Dendritic cell treated with granulocyte-macrophage colony-stimulating factor and Interleukin-4, amounts not matched to agents 40 ng/mL and 50 ng/mL, for 4 days (primary cell): ENCODE results near the gene CPNE8.

Experiments used
- H3K27ac Mint-ChIP-seq: one replicate; pipeline ENCODE4 v1.8.0; 2022; ENCODE audit warnings: mild to moderate bottlenecking, mixed read lengths
- H3K27me3 Mint-ChIP-seq: one replicate; pipeline ENCODE4 v1.8.0; 2022; ENCODE audit warnings: mild to moderate bottlenecking, mixed read lengths
- H3K36me3 Mint-ChIP-seq: one replicate; pipeline ENCODE4 v1.8.0; 2022; ENCODE audit warnings: low read depth, mixed read lengths
- H3K4me1 Mint-ChIP-seq: one replicate; pipeline ENCODE4 v1.8.0; 2022; ENCODE audit warnings: low read depth, mixed read lengths
- H3K4me3 Mint-ChIP-seq: one replicate; pipeline ENCODE4 v1.8.0; 2022; ENCODE audit warnings: mild to moderate bottlenecking, moderate library complexity, mixed read lengths
- H3K9me3 Mint-ChIP-seq: one replicate; pipeline ENCODE4 v1.8.0; 2022; ENCODE audit warnings: mixed read lengths
- intact Hi-C: fragments of 100-400 bp; cut with micrococcal nuclease; formaldehyde crosslinking; loops from one replicate; pipeline ENCODE4 v1.15.0; 2022

CPNE8 gene

GRCh38 chr12:38713294-38713693 is 192.1 kb downstream of the CPNE8 start:
- Mint-ChIP-seq H3K4me1 (no peaks in the 10 kb centered on the region), H3K4me3 (no peak overlapping the region), H3K36me3 (peaks cover 21% of the 10 kb centered on the region), H3K27me3 (no peaks in the 10 kb centered on the region), H3K27ac (no peak overlapping the region), H3K9me3 (peaks cover 9% of the 10 kb centered on the region)
- intact Hi-C loops = no loop called here

DNA sequence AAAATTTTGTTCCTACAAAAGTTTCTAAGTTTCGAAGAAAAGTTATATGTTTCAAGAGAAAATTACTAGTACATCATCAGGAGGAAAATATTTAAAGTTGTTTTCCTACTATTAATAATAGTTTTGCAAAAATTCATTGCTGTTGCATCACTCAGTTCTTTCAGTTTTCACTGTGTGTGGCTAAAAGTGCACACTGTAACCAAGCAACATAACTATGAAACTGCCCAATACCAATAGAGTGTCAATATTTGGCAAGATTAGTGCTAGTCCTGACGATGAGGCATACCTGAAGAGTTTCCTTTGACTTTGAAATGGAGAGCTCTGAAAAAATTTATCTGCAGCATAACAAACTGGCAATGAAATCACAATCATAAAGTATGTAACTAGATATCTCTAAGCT is 194.3 kb downstream of the CPNE8 start:
- Mint-ChIP-seq H3K4me3 (no peak overlapping the region), H3K36me3 (peaks cover 3% of the 10 kb centered on the region), H3K9me3 (peaks cover under 1% of the 10 kb centered on the region), H3K27ac (no peak overlapping the region), H3K4me1 (no peaks in the 10 kb centered on the region), H3K27me3 (no peaks in the 10 kb centered on the region)
- intact Hi-C loops = no loop called here

GRCh38 chr12:38708466-38708865 is 196.9 kb downstream of the CPNE8 start:
- Mint-ChIP-seq H3K4me3 (no peak overlapping the region), H3K27me3 (no peaks in the 10 kb centered on the region), H3K4me1 (no peaks in the 10 kb centered on the region), H3K27ac (no peak overlapping the region), H3K36me3 (peaks cover 6% of the 10 kb centered on the region), H3K9me3 (no peaks in the 10 kb centered on the region)
- intact Hi-C loops = no loop called here

DNA sequence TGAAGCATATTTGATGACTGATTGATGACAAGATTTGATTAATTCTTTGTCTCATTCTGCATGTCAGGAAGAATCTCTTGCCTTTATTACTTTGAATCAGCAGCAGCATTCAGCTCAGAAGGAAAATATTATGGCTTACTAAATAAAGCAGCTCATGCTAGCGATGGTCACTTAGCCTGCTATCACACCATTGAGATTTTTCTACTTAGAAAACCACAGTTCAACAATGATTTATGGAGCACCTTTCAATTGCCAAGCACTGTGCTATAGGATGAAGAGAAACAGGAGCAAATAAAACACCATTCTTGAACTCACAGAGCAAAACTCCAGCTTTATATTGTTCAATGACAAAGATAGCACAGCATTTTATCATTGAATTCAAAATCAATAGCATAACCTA is 197.7 kb downstream of the CPNE8 start:
- Mint-ChIP-seq H3K4me1 (no peaks in the 10 kb centered on the region), H3K4me3 (no peak overlapping the region), H3K27ac (peak overlapping the region; percentile 2), H3K27me3 (no peaks in the 10 kb centered on the region), H3K9me3 (no peaks in the 10 kb centered on the region), H3K36me3 (peaks cover 6% of the 10 kb centered on the region)
- intact Hi-C loops = no loop called here

GRCh38 chr12:38697289-38697688 is 208.1 kb downstream of the CPNE8 start:
- intact Hi-C loops = no loop called here
- H3K4me1 Mint-ChIP-seq = no peaks in the 10 kb centered on the region
- H3K4me3 Mint-ChIP-seq = no peak overlapping the region
- H3K9me3 Mint-ChIP-seq = no peaks in the 10 kb centered on the region
- no peak overlapping the region for H3K27ac Mint-ChIP-seq
- no peaks in the 10 kb centered on the region for H3K27me3 Mint-ChIP-seq
- peaks cover 60% of the 10 kb centered on the region for H3K36me3 Mint-ChIP-seq

DNA sequence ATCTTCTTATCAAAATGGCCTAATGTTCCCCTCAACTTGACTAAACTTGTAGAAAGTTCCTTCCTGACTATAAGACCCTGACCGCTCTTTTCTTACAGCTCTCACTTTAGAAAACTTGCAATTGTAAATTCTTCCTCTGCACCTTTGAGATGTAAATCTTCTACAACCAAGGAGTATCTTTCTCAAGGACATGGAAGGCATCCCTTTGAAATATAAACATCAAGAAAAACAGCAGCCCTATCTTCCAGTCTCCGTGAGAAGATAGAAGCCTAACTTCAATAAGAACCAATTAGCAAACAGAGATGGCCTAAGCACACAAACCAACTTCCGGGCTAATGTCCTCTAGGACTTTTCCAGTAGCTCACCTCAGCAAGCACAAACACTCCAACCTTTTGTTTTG is 210.3 kb downstream of the CPNE8 start:
- intact Hi-C loops = no loop called here
- H3K36me3 Mint-ChIP-seq = peaks cover 57% of the 10 kb centered on the region
- H3K27me3 Mint-ChIP-seq = no peaks in the 10 kb centered on the region
- H3K9me3 Mint-ChIP-seq = no peaks in the 10 kb centered on the region
- H3K4me3 Mint-ChIP-seq = no peak overlapping the region
- no peaks in the 10 kb centered on the region for H3K4me1 Mint-ChIP-seq
- H3K27ac Mint-ChIP-seq = no peak overlapping the region

DNA sequence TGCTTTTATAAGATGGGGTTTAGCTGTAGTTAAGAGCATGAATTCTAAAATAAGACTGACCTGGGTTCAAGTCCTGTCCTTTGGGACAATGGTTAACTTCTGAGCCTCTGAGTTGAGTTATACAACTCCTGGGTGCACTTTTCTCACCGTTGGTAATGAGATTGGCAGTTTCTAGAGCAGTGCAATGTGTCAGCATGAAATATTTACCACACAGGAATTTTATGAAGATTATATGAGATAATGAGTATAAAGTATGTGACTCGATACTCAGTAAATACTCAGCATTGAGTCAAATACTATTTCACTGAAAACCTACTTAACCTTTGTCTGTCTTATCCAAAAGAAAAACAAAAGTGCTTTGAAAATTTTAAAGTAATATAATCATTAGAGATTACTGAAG is 214.2 kb downstream of the CPNE8 start:
- no peak overlapping the region for H3K27ac Mint-ChIP-seq
- no peak overlapping the region for H3K4me3 Mint-ChIP-seq
- no peaks in the 10 kb centered on the region for H3K9me3 Mint-ChIP-seq
- peaks cover 54% of the 10 kb centered on the region for H3K36me3 Mint-ChIP-seq
- H3K27me3 Mint-ChIP-seq = no peaks in the 10 kb centered on the region
- no peaks in the 10 kb centered on the region for H3K4me1 Mint-ChIP-seq
- intact Hi-C loops = no loop called here

GRCh38 chr12:38690646-38691045 is 214.7 kb downstream of the CPNE8 start:
- Mint-ChIP-seq H3K9me3 (no peaks in the 10 kb centered on the region), H3K4me3 (no peak overlapping the region), H3K36me3 (peaks cover 54% of the 10 kb centered on the region), H3K4me1 (no peaks in the 10 kb centered on the region), H3K27ac (no peak overlapping the region), H3K27me3 (no peaks in the 10 kb centered on the region)
- intact Hi-C loops = no loop called here

GRCh38 chr12:38689704-38690103 is 215.7 kb downstream of the CPNE8 start:
- no peaks in the 10 kb centered on the region for H3K4me1 Mint-ChIP-seq
- no peaks in the 10 kb centered on the region for H3K9me3 Mint-ChIP-seq
- H3K27ac Mint-ChIP-seq = no peak overlapping the region
- H3K36me3 Mint-ChIP-seq = peaks cover 58% of the 10 kb centered on the region
- H3K27me3 Mint-ChIP-seq = no peaks in the 10 kb centered on the region
- no peak overlapping the region for H3K4me3 Mint-ChIP-seq
- intact Hi-C loops = no loop called here

DNA sequence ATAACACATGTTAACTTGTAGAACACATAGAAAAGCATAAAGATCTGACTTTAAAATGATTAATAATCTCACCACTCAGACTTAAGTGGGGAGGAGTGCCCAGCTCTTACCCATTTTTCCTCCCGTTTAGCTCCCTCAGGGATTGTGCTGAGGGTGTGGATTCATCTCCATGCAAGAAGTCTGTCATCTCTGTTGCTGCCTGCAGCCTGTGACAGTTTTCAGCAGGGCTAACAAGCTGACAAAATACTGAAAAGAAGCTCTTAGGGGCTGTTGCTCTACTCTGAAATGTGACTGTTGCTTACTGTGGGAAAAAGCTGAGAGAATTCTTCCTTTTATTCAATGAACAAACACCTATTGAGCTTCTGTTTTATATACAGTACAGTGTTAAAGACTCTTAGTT is 216.2 kb downstream of the CPNE8 start:
- Mint-ChIP-seq H3K27ac (no peak overlapping the region), H3K4me3 (no peak overlapping the region), H3K27me3 (no peaks in the 10 kb centered on the region), H3K4me1 (no peaks in the 10 kb centered on the region), H3K9me3 (no peaks in the 10 kb centered on the region), H3K36me3 (peaks cover 61% of the 10 kb centered on the region)
- intact Hi-C loops = no loop called here

GRCh38 chr12:38682521-38682920 is 222.9 kb downstream of the CPNE8 start:
- Mint-ChIP-seq H3K4me3 (no peak overlapping the region), H3K27me3 (no peaks in the 10 kb centered on the region), H3K4me1 (no peaks in the 10 kb centered on the region), H3K36me3 (peaks cover 32% of the 10 kb centered on the region), H3K27ac (no peak overlapping the region), H3K9me3 (no peaks in the 10 kb centered on the region)
- intact Hi-C loops = no loop called here

GRCh38 chr12:38669530-38669929 is 235.9 kb downstream of the CPNE8 start:
- Mint-ChIP-seq H3K27me3 (no peaks in the 10 kb centered on the region), H3K4me3 (no peak overlapping the region), H3K9me3 (no peaks in the 10 kb centered on the region), H3K4me1 (no peaks in the 10 kb centered on the region), H3K27ac (no peak overlapping the region), H3K36me3 (peaks cover 42% of the 10 kb centered on the region)
- intact Hi-C loops = no loop called here

GRCh38 chr12:38669081-38669480 is 236.3 kb downstream of the CPNE8 start:
- H3K36me3 Mint-ChIP-seq = peaks cover 37% of the 10 kb centered on the region
- H3K9me3 Mint-ChIP-seq = no peaks in the 10 kb centered on the region
- intact Hi-C loops = no loop called here

GRCh38 chr12:38666425-38666824 is 239.0 kb downstream of the CPNE8 start:
- H3K4me1 Mint-ChIP-seq = peaks cover 16% of the 10 kb centered on the region
- peaks cover 35% of the 10 kb centered on the region for H3K36me3 Mint-ChIP-seq
- H3K4me3 Mint-ChIP-seq = no peak overlapping the region
- H3K27me3 Mint-ChIP-seq = no peaks in the 10 kb centered on the region
- H3K9me3 Mint-ChIP-seq = peaks cover 15% of the 10 kb centered on the region
- intact Hi-C loops = no loop called here
- no peak overlapping the region for H3K27ac Mint-ChIP-seq

More at GRCh38 chr12:38669081-38669480, 236.3 kb downstream of the CPNE8 start:
- no peak overlapping the region for H3K4me3 Mint-ChIP-seq
- no peak overlapping the region for H3K27ac Mint-ChIP-seq
- no peaks in the 10 kb centered on the region for H3K4me1 Mint-ChIP-seq
- no peaks in the 10 kb centered on the region for H3K27me3 Mint-ChIP-seq

DNA sequence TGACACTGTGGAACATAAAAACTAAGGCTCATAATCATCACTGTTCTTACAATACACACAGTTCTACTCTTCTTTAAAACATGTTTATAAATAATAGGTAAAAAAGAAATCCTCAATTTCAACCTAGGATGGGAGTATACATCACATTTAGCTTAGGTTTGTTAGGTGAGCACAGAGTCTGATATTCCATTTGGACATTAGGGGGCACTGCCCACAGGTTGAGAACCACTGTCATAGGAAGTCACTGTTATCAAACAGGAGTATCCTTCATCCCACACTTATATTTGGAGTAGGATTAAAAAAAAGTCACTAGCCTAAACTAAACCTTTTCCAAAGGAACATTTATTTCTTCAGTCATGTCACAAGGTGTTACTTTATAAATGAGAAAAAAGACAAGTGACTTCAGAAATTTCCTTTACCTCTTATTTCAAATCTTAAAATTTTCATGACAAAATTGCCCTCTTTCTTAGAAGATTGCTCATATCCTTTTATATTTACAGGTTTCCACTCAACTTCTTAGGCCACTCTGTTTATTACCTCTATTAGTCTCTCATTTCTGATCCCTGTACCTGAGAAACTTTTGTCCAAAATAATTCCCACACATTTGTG is 240.6 kb downstream of the CPNE8 start:
- intact Hi-C loops = no loop called here
- Mint-ChIP-seq H3K4me1 (peaks cover 16% of the 10 kb centered on the region), H3K27me3 (no peaks in the 10 kb centered on the region), H3K36me3 (peaks cover 50% of the 10 kb centered on the region), H3K4me3 (no peak overlapping the region), H3K9me3 (peaks cover 22% of the 10 kb centered on the region), H3K27ac (no peak overlapping the region)
